T-helper 22 cell (primary cell): Measurements from ENCODE around the gene SGTA.
"Not testable (repeated sequence)": the region's sequence is repeated elsewhere in the genome, so short reads cannot be mapped to it uniquely, and the experiment has no call there.

Experiments
- DNase-seq: peaks from one replicate; pipeline ENCODE4 v3.0.0-alpha.2; 2020; ENCODE audit warnings: low read depth

Gene SGTA

GRCh38 chr19:2713170-2713569 is 69.9 kb downstream of the SGTA start:
- DNase-seq, result not testable (repeated sequence)

- no peak for DNase-seq
Measured at GRCh38 chr19:2711875-2712205, 71.2 kb downstream of the SGTA start.

- no peak for DNase-seq
Measured at GRCh38 chr19:2711172-2711874, 71.8 kb downstream of the SGTA start.

GRCh38 chr19:2706251-2706650 is 76.8 kb downstream of the SGTA start:
- DNase-seq, result no peak
